Neutrophil (primary cell): ENCODE results near the gene ELMO1.

ENCODE experiments used
- H3K27ac ChIP-seq: fragments of 200-600 bp; sonication (generic); 2 replicates; pipeline ENCODE4 v1.5.1; 2016; ENCODE audit warnings: mild to moderate bottlenecking, moderate library complexity
- H3K27me3 ChIP-seq: fragments of 200-600 bp; sonication (generic); 2 replicates; pipeline ENCODE4 v1.6.0; 2016; ENCODE audit warnings: mild to moderate bottlenecking
- H3K36me3 ChIP-seq: fragments of 200-600 bp; sonication (generic); 2 replicates; pipeline ENCODE4 v1.5.1; 2017
- H3K4me1 ChIP-seq, 2 experiments: fragments of 200-600 bp in 1 of 2; sonication (generic) in 1 of 2; 1 replicate in 1 of 2; 2 replicates in 1 of 2; pipeline versions ENCODE4 v1.5.1 to v1.6.1; 2013 to 2016; ENCODE audit warnings: low read depth in 1 of 2, low read length in 1 of 2, mild to moderate bottlenecking in 1 of 2, moderate library complexity in 1 of 2; ENCODE audit not compliant: control insufficient read depth in 1 of 2, insufficient read depth in 1 of 2
- H3K4me3 ChIP-seq, 2 experiments: fragments of 200-600 bp in 1 of 2; sonication (generic) in 1 of 2; 1 replicate in 1 of 2; 2 replicates in 1 of 2; pipeline ENCODE4 v1.5.1; 2013 to 2016; ENCODE audit warnings: low read depth in 1 of 2, low read length in 1 of 2, mild to moderate bottlenecking in 1 of 2, moderate library complexity in 1 of 2
- H3K9me3 ChIP-seq: fragments of 200-600 bp; sonication (generic); 2 replicates; pipeline ENCODE4 v1.5.1; 2016
- TF ChIP-seq, protein P1 (sequence below): fragments of 200-600 bp; sonication (generic); IDR thresholded peaks from 2 replicates; pipeline ENCODE4 v1.5.1; 2016; ENCODE audit warnings: antibody characterized with exemption

The ELMO1 gene

DNA sequence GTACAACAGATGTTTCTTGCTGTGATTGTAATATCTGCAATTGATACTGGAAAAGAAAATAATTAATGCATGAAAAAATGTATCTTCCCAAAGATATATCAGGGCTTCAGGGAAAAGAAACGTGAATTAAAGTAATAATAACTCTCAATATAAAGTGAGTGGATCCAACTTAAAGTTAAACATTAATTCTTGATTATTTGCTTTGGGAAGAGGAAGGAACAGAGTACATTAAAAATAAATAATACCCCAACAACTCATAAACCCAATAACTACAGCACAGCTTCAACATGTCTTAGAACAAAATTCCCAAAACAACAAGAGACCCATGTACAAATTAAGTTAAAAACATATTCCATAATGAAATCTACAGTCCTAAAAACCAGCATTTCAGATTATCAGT is 33.0 kb downstream of the ELMO1 start:
- Histone ChIP-seq H3K4me1 (peaks cover 44 to 49% of the 10 kb centered on the region in 2 experiments), H3K36me3 (no peaks in the 10 kb centered on the region), H3K4me3 (no peak overlapping the region), H3K27me3 (no peaks in the 10 kb centered on the region), H3K9me3 (no peaks in the 10 kb centered on the region), H3K27ac (no peak overlapping the region)
- TF ChIP-seq, protein P1, sequence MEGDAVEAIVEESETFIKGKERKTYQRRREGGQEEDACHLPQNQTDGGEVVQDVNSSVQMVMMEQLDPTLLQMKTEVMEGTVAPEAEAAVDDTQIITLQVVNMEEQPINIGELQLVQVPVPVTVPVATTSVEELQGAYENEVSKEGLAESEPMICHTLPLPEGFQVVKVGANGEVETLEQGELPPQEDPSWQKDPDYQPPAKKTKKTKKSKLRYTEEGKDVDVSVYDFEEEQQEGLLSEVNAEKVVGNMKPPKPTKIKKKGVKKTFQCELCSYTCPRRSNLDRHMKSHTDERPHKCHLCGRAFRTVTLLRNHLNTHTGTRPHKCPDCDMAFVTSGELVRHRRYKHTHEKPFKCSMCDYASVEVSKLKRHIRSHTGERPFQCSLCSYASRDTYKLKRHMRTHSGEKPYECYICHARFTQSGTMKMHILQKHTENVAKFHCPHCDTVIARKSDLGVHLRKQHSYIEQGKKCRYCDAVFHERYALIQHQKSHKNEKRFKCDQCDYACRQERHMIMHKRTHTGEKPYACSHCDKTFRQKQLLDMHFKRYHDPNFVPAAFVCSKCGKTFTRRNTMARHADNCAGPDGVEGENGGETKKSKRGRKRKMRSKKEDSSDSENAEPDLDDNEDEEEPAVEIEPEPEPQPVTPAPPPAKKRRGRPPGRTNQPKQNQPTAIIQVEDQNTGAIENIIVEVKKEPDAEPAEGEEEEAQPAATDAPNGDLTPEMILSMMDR, result no peak

DNA sequence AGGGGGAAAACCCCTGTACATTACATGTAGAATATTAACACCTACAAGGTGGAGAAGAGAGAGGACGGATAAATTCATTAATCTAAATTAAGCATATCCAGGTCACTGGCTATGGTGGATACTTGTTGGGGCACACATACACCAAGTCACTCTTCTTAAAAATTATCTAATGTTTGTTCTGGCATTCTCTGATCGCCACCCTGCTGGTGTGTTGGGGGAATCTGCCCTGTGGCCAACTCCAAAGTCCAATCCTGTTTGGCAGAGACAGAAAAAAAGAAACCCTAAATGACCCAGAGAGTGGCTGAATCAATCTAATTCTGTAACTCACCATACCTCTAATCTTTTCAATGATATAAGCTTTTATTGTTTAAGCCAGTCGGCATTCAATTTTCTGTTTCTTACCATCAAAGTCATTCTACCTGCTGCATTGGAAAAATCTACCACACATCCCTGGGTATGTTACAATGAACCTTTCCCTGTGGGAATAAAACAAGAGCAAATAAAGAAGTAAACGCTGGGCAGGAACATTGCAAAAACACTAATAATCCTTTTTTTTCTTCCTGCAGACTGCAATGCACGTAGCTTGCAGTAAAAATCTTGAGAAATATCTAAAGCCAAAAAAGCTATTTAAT is 34.2 kb downstream of the ELMO1 start:
- Histone ChIP-seq H3K9me3 (no peaks in the 10 kb centered on the region), H3K27me3 (no peaks in the 10 kb centered on the region), H3K4me3 (no peak overlapping the region), H3K27ac (no peak overlapping the region), H3K4me1 (peaks cover 44 to 49% of the 10 kb centered on the region in 2 experiments), H3K36me3 (no peaks in the 10 kb centered on the region)
- TF ChIP-seq, protein P1, result no peak

DNA sequence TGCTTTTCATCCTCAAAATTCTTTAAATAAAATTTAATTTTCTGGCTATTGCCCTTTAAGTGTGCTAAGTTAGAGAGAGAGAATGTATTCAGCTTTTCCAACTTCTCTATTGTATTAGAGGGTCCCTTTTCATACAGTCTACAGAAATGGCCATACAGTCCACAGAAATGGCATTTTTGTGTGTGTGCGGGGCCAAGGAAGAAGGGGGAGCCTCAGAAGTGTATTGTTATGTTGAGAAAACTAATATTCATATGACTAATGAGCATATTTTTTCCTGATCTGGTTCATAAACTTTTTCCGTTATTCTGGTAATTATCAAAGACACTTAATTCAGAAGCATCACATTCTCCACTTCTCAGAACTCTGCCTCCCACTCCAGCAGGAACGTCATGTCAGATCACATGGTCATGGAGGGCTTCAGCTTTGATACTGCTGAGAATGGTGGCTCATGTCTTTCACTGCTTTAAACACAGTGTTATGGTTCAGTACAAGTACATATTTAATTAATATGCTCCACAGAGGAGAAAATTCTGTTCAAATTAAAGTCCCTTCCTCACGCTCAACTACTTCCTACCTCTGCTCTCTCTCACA is 37.1 kb downstream of the ELMO1 start:
- H3K27ac ChIP-seq, result peak overlapping the region; percentile 75
- no peaks in the 10 kb centered on the region for H3K27me3 ChIP-seq
- no peak overlapping the region for H3K4me3 ChIP-seq
- H3K9me3 ChIP-seq, result no peaks in the 10 kb centered on the region
- TF ChIP-seq, protein P1, result no peak
- H3K36me3 ChIP-seq, result no peaks in the 10 kb centered on the region
- peaks cover 53 to 56% of the 10 kb centered on the region in 2 experiments for H3K4me1 ChIP-seq

DNA sequence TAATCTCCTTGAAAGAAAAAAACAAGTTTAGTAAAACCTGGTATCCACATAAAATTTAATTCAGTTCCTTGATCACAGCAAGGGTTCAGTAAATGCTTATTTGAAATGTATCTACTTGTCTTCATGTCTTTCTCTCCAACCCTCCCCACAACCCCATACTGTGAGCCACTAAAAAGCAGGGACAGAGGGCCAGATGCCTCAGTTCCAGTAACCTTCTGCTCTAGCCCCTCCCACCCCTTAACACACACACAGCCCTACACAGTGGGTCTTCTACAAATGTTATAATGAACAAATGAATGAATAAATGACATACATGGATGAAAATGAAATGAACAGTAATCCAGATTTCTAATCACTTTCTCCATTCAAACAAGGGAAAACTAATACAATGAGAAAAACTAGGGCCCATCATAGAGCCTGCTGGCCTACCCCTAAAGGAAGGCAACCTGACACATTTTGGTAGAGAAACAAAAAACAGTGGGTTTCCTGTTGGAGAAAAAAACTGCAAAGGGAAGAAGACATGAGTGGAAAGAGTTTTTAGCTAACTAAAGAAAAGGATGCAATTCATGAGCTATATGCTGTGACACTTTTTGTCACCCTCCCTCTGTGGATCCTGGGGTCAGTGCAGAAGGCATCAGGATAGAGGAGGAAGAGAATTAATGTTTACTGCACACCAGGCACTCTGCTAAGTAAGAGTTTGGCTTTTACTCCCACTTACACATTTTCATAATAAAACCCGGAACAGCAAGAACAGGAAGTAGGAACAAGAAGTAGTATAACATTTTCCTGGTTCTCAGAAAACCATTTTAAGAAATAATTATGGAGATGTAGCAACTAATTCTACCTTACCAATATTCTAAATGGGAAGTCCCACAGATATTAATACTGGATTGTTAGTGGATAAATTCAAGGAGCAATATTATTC is 38.1 kb downstream of the ELMO1 start:
- H3K9me3 ChIP-seq, result no peaks in the 10 kb centered on the region
- H3K4me3 ChIP-seq, result no peak overlapping the region
- no peaks in the 10 kb centered on the region for H3K36me3 ChIP-seq
- no peaks in the 10 kb centered on the region for H3K27me3 ChIP-seq
- TF ChIP-seq, protein P1, result no peak
- H3K4me1 ChIP-seq, result peaks cover 49 to 53% of the 10 kb centered on the region in 2 experiments
- peak overlapping the region; percentile 75 for H3K27ac ChIP-seq

DNA sequence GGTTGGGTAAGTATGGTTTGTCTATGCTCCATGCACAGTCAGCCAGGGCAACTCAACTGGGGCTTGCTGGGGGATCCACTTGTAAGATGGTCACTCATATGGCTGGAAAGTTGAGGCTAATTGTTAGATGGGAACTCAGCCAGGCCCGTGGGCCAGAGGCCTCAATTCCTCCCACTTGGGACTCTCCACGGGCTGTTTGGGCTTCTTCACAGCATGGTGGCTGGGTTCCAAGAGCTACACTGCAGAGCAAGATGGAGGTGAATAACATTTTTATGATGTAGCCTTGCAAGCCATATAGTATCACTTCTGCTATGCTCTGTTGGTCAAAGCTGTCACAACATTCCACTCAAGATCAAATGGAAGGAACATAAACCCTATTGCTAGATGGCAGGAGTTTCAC is 39.2 kb downstream of the ELMO1 start:
- TF ChIP-seq, protein P1, result no peak
- no peaks in the 10 kb centered on the region for H3K27me3 ChIP-seq
- no peaks in the 10 kb centered on the region for H3K9me3 ChIP-seq
- H3K4me3 ChIP-seq, result peak overlapping the region in 1 of 2 experiments; percentile 1
- H3K36me3 ChIP-seq, result no peaks in the 10 kb centered on the region
- peaks cover 42 to 45% of the 10 kb centered on the region in 2 experiments for H3K4me1 ChIP-seq
- H3K27ac ChIP-seq, result peak overlapping the region; percentile 75
